ENCODE measurements around the gene SH2D2A.
A peak's percentile ranks its signal among the peaks of the same experiment; 100 is the strongest.

DNA sequence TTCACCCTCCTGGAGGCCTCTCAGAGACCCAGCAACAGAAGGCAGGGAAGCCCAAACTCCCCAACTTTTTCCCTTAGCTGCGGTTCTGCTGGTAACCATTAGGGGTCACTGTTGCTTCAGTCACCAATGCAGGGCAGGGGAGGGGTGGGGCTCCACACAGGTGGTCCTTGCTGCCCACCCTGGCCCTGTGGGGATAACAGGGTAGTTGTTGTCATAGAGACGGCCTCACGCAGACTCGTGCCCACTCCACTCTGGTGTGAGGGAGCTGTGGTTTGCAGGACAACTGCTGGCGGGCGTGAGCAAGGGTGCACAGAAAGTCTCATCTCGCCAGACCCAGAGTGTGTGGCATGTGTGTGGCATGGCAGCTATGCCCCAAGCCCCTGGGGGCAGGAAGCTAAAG is 22.3 kb upstream of the SH2D2A start:
- TF ChIP-seq, protein P1, sequence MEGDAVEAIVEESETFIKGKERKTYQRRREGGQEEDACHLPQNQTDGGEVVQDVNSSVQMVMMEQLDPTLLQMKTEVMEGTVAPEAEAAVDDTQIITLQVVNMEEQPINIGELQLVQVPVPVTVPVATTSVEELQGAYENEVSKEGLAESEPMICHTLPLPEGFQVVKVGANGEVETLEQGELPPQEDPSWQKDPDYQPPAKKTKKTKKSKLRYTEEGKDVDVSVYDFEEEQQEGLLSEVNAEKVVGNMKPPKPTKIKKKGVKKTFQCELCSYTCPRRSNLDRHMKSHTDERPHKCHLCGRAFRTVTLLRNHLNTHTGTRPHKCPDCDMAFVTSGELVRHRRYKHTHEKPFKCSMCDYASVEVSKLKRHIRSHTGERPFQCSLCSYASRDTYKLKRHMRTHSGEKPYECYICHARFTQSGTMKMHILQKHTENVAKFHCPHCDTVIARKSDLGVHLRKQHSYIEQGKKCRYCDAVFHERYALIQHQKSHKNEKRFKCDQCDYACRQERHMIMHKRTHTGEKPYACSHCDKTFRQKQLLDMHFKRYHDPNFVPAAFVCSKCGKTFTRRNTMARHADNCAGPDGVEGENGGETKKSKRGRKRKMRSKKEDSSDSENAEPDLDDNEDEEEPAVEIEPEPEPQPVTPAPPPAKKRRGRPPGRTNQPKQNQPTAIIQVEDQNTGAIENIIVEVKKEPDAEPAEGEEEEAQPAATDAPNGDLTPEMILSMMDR (IDR thresholded peaks at IDR 0.05): peak; percentile 62 to 70 (median 66)
- no peak for TF ChIP-seq POLR2A (IDR thresholded peaks at IDR 0.05)

Data from uterus (tissue), 2 donors.